Measurements from ENCODE around the gene VPS37C.

VPS37C gene

DNA sequence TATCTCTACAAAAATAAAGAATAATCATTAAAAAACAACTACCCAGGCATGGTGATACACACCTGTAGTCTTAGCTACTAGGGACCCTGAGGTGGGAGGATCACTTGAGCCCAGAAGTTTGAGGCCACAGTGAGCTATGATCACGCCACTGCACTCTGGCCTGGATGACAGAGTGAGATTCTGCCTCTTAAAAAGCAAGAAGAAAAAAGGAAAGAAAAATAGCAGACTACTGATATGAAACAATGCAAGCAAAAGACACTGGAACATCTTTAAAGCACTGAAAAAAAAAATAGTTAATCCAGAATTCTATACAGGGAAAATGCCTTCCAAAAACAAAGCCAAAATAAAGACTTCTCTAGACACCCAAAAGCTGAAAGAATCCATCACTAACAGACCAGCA, 5.9 kb downstream of the VPS37C start:
- DNase-seq (ENCODE audit: low read depth in 4 of 4, low spot score in 1 of 4) = no peak

DNA sequence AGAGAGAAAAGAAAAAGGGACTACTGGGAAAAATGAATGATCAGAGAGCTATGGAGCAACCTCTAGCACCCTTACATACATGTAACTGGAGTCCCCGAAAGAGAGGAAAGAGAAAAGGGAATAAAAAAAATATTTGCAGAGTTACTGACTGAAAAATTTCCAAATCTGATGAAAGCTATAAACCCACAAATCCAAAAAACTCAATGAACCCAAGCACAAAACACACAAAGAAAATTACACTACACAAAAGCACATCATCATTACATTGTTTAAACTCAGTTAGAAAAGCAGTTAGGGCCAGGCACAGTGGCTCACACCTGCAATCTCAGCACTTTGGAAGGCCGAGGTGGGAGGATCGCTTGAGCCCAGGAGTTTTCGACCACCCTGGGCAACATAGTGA, 6.7 kb downstream of the VPS37C start:
- DNase-seq (ENCODE audit: low read depth in 4 of 4, low spot score in 1 of 4) = no peak

DNA sequence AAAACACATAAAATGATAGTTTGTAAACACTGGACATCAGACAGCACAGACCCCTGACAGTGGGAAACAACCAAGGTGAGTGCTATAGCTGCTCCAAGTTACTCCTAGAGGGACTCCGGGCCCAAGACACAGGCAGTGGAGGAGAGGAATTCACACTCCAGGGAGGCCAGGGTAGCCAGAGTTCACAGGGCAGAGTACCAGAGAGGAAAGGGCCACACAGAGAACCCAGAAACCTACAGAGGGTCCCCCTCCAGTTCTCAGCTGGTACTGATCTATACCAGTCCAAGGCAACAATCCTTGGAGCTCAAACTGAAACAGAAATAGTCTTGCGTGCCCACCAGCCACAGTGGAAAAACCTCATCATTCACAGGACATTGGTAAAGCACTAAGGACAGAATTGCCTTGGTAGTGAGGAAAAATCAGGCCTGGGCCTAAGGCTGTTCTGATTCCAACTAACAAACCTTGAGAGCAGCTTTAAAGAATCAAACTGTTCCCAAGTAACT, 7.6 kb downstream of the VPS37C start:
- DNase-seq (ENCODE audit: low read depth in 4 of 4, low spot score in 1 of 4) = no peak

DNA sequence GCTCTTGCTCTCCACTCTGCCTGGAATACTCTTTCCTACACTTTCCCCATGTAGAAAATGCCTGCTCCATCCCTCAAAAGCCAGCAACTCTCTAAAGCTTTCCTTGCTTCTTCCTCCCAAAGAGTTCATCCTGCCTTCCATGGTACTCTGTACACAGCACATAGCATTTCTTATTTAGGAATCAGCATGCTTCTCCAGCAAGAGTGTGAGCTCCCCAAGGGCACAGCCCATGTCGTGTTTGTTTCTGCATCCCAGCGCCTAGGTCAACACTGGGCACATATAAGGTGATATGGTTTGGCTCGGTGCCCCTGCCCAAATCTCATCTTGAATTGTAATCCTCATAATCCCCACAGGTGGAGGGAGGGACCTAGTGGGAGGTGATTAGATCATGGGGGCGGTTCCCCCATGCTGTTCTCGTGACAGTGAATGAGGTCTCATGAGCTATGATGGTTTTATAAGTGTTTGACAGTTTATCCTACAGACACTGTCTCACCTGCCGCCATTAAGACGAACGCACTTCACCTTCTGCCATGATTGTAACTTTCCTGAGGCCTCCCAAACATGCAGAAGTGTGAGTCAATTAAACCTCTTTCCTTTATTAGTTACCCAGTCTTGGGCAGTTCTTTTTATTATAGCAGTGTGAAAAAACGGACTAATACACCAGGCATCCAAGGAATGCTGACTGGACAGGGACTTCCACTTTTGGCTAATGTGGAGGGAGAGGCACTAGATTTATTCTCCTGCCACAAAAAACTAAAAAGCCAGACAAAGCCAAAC, 8.2 kb downstream of the VPS37C start:
- no peak for DNase-seq (ENCODE audit: low read depth in 4 of 4, low spot score in 1 of 4)

DNA sequence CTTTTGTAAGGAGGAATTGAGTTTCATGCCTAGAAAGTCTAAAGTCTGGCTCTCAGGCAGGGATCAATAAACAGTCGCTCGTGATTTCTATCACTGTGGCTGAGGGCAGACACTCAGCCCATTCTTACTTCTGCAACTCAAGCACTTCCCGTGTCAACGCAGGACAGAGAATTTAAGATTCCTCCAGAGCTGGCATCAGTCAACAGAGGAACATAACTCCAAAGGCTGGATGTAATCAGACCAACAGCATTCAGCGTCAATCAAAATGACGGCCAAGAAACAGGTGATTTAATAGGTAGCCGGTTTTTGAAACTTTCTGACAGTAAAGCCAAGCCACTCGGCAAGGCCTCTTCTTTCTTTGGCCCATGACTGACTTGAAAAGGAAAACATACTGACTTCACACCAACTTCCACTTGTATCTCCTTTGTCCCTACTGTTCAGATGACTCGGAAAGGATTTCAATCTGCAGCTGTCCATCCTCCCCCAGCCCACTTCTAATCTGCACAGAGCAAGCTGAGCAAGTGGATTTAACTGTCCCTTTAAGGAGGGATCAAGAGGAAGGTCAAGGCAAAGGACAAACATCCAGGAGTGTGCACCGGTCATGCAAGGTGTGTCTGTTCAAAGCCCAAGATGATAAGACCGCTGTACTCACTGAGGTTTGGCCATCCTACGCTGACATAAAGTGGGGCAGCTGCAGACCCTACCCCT, 9.5 kb downstream of the VPS37C start:
- no peak for DNase-seq (ENCODE audit: low read depth in 4 of 4, low spot score in 1 of 4)

DNA sequence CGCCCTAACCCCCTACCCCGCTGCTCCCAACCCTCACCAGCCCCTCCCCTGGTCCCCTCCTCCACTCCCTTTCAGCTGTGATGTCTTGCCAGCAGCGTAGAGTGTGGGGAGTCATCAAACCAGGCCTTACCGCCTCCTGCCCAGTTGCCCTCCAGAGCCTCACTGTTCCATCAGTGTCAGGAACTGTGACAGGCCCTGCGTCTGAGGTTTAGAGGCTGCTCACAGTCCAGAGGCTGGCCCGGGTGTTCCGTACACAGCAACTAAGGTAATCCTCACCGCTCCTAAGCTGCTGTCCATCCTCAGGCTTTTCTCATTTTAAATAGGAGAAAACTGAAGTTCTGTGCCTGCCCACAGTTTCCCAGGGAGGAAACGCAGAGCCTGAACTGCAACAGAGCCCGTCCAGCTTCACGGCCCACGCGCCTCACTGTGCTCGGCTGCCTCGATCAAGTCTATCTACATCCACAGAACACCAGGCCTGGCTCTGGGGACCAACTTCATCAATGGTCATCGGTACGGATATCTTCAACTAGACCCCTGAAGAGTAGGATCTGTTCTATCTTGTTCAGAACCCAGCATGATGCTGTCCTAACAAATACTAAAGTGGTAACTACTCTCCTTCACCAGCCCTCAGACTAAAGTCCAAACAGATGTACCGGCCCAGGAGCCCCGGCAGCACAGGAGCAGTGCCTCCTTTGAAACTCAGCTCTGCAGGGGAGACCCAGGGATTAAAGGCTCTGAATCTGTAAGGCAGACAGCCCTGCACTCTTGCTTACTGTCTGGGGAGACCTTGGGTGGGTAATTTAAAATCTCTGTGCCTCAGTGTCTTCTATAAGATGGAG, 10.3 kb downstream of the VPS37C start:
- DNase-seq (ENCODE audit: low read depth in 4 of 4, low spot score in 1 of 4) = no peak

DNA sequence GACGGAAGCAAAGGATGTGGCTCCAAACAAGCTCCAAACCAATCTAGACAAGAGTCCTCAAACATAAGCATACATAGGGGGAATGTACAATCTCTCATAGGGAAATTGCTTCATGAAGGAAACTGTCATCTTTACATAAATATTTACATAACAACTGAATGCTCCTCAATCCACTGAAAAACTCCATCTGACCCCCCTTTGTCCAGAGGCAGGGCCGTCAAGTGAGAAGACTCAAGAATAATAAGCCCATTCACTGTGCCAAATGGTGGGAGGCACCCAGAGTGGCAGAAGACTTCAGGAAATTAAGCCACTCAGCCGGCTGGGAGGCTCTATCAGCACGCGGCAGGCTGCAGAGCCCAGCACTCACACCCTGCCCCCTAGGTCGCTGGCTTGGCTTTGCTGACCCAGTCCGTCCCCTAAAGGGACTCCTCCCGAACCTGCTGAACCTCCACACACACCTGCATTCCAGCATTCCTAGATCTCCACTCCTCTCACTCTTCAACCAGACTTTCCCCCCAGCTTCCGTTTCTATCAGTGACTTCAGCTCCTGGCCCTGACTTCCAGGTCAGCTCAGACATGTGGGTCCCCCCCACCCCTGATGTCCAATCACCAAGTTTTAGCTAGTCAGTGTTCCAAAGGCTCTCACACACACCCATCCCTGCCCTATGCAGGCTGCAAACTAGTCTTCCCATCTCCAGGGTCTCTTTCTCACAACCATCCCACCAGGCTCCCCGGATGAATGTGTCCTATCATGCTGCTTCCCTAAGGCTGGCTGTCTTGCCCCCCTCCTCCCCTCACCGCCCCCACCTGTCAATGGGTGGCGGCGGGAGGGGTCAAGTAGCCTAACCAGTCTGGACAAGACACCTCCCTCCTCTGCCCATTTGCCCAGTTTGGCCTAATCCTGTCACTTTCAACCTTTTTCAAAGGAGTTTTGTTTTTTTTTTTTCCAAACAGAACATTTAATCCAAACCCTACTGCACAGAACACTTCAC, 11.3 kb downstream of the VPS37C start:
- DNase-seq (ENCODE audit: low read depth in 4 of 4, low spot score in 1 of 4) = no peak

DNA sequence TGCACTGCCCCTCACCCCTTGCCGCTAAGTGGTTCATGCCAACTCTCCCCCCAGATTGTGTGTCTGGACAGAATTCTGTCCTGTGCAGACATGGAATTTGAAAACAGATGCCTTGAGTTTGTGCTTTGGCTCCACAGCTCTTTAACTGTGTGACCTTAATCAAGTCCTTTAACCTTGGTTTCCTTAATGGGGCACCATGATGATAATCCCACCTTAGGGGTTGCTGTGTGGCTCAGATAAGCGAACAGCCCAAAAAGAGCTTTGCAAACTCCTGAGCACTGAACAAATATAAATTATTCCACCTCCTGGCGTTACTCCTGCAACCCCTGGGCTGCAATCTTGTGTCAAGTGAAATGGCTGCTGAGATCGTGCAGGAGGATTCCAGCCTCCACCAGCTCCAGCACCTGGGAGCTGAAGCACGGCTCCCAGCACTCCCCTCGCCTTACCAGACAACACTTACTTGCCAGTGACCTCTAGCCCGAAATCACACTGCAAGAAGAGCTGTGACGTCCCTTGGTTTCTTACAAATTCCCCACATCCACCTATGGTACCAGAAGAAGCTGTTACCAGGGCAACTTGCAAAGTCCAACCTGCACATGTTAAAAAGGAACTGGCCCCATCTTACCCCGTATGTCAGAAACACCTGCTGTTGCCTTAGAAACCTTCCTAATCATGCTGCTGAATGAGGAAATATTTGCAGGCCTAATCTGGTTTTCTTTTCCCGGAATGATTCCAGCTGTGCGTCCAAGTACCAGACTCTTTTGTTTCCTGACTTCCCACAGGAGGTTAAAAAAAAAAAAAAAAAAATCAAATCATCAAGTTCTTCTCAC, 13.2 kb downstream of the VPS37C start:
- DNase-seq (ENCODE audit: low read depth in 4 of 4, low spot score in 1 of 4) = no peak

DNA sequence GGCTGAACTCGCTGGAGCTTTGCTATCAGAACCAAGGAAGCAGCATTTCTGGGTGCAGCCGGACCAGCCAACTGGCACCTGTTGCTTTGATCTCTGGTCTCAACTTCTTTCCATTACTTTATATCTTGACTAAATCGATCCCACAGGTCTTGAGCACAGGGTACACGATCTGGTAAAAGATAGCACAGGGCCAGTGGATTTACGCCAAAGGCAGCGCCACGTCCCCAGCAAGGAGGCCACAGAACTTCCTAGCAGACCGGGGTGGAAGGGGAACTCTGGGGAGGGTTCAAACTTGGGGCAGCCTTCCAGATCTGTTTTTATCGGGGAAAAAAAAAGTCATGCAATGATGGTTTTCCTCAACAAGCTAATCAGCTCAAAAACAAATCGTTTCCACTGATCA, 14.0 kb downstream of the VPS37C start:
- DNase-seq (ENCODE audit: low read depth in 4 of 4, low spot score in 1 of 4) = no peak

DNA sequence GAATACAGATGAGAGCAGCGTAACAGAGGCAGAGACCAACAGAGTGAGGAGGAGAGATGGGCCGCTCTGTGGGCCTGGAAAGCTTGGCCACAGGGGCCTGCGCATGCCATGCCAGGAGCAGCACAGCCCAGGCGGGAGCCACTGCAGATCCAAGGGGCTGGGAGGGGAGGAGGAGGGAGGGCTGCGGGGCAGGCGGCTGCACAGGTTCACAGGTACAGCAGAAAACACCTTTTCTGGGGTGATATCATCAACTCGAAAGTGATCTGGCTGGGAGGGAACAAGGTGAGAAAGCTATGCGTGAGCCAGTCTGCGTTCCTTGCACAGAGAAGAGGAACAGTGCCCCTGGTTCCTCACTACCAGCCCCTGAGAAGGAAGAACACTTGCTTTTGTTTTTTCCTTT, 14.8 kb downstream of the VPS37C start:
- DNase-seq (ENCODE audit: low read depth in 4 of 4, low spot score in 1 of 4) = no peak

DNA sequence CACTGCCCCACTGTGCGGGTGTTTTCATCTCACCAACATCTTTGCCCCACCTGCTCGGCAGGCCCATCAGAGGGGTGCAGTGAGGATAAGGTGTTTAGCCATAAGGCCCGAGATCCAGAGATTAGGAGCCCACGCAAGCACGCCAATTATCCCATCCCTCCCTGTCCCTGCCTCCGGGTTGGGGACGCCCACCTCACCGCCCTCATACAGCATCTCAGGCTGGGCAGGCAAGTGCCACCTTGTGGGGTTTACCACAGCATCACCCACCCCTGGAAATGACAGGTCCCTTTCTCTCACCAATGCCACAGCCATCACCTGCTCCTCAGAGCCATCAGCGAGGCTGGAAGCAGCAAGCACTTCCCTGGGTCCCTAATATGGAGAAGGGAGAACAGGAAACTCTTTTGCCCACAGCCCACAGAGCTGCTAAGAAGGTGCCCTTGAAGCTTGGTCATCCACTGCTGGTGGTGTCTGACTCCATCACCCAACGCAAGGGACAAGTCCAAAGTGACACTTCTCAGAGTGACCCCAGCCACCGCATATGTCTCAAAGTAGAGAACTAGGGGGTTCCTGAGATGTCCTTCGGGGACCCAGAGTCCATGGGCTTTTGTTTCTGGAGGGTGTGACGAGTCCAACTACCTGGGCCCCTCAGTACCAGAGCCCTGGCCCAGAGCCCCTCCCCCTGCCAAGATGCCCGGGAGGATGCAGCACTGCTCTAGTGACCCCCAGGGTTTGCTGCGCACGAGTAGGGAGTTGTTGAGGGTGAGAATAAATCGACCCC, 15.8 kb downstream of the VPS37C start:
- no peak for DNase-seq (ENCODE audit: low read depth in 4 of 4, low spot score in 1 of 4)

DNA sequence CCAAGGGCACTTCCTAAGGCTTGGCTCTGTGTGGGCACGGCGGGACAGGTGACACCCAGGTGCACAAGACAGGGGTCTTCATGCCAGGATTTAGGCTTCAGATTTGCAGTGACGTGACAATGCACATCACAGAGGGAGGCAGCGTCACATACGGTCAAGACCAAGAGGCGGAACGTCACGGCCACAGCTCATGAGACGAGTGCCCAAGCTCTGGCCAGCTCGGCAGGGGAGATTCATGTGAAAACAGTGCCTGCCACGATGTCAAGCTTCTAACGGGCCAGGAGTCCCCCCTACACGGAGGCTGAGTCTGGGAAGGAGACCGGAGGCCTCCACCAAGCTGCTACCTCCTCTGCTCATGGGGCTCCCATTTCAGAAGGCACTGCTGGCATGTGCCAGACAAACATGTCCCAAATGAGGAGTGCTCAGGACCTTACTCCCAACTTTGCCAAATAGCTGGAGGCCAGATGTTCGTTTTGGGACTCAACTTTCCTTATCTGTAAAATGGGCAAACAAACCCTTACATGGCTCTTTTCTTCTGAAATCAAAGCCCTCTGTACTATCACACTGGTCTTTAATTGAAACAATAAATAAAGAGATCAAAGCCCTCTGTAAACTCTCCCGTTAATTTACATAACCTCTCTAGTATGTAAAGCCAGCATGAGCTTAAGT, 16.6 kb downstream of the VPS37C start:
- no peak for DNase-seq (ENCODE audit: low read depth in 4 of 4, low spot score in 1 of 4)

DNA sequence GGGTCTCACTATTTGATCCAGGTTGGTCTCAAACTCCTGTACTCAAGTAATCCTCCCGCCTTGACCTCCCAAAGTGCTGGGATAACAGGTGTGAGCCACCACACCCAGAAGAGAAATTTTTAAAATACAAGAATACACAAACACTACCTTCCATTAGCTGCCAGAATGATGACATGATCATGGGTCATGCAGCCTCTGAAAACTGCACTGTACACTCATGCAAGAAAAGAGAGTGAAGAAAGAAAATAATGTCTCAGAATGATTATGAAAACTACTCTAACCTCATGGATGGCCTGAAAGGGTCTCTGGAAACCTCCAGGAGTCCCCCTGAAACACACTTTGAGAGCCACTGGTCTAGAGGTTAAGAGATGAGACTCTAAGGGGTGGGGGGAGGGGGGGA, 18.8 kb downstream of the VPS37C start:
- DNase-seq (ENCODE audit: low read depth in 4 of 4, low spot score in 1 of 4) = no peak

DNA sequence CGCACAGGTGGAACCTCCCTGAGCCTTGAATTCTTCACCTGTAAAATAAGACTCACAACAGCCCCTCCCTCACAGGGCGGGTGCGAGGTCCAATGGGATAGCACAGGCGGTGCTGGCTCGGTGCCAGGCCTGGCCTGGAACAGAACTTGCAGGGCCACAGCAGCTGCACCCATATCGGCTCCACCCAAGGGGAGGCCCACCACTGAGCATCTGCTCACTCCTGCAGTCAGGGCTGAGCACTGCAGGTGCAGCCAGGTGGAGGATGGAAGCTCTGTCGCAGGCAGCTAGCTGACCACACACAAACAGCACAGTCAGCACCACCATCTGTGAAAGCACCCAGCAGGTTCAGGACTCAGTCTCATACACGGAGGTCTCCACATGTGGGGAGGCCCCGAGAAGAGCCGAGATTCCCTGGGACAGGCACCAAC, 19.6 kb downstream of the VPS37C start:
- DNase-seq (ENCODE audit: low read depth in 4 of 4, low spot score in 1 of 4) = no peak

DNA sequence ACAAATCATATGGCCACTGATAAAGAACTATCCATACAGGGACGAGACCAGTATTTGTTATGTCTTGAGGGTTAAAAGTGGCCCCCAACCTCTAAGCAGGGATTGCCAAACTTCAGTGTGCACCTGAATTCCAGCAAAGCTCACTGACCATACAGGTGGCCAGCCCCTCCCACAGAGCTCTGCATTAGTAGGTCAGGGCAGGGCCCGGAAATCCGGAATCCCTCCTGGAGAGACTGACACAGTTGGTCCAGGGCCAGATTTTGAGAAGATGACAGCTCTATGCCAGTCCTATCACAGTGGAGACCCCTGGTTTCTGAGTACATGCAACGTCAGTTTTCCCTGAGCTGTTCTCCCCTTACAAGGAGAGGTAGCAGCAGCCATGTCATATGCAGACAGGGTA, 20.8 kb downstream of the VPS37C start:
- DNase-seq (ENCODE audit: low read depth in 4 of 4, low spot score in 1 of 4) = no peak

DNA sequence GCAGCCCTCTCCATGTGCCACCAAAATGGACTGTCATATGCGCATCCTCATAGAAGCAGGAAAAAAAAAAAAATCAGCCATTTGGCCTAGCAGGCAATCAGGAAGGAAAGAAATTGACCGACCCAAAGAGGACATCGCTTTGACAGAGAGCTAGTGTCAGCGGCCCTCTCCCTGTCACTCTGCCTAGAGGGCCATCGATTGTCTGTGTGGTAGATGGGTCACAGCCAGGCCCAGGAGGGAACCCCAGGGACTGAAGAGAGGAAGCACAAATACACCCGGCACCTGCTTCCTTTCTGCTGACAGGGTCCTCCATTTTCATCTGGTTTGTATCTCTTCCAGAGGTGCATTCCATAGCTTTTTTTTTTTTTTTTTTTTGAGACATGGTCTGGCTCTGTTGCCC, 21.8 kb downstream of the VPS37C start:
- DNase-seq (ENCODE audit: low read depth in 4 of 4, low spot score in 1 of 4) = no peak

DNA sequence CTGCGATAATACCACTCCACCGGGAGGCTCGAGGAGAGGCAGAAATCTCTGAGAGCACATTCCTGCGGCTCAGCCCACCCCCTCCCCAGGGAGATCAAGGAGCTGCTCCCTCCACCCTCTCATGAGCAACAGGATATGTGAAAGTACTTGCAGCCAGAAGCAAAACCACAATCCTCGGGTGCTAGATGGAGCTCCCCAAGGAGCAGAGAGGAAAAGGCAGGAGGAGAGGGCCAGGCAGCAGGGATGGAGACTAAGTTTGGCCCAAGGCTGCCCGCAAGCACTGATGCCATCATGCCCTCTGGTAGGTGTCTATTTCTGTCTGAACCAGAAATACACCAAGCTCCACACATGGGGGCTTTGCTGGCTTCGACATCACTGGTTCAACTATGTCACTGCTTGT, 22.3 kb downstream of the VPS37C start:
- no peak for DNase-seq (ENCODE audit: low read depth in 4 of 4, low spot score in 1 of 4)

DNA sequence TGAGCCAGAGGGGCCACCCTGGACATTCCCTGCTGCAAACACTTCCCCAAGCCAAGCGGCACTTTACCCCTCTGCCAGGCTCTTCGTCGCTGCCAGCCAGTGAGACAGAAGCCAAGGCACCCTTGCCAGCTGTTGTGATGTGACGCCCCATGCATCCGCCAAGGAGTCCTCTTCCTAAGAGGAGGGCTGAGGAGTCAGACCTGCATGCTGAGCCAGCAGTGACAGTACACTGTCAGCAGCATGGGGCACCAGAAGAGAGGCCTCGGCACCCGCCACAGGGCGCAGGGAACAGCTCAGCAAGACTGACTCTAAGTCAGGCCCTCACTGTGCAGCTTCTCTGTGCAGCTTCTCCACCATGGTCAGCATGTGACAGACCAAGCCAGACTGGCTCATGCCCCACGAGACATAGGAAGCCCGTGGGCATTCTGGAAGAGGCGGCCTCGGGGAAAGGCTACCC, 26.4 kb downstream of the VPS37C start:
- no peak for DNase-seq (ENCODE audit: low read depth in 4 of 4, low spot score in 1 of 4)

Measured in stimulated activated CD4-positive, alpha-beta T cell treated with anti-CD3 and anti-CD28 coated beads, Interleukin-1b, Interleukin-23, amount 100 ng/mL, for 24 hours (primary cell).